Measurements from ENCODE around the gene MTERF4.

MTERF4 gene

GRCh38 chr2:241102239-241102803, at the start of gene MTERF4:
MTERF4 (minus strand) TSS chr2:241102287; CDS start chr2:241102273, 14 bp downstream.
- DNase-seq: peak; percentile 54

- DNase-seq: no peak
Observed at GRCh38 chr2:241150660-241151530, 48.8 kb upstream of the MTERF4 start.

GRCh38 chr2:241149925-241150659, 48.0 kb upstream of the MTERF4 start, which contains the start of gene PPP1R7:
PPP1R7 (plus strand) TSS chr2:241150467; CDS start chr2:241150496, 29 bp downstream.
- peak; percentile 77 for DNase-seq

GRCh38 chr2:241149675-241149924, 47.5 kb upstream of the MTERF4 start:
- DNase-seq: no peak

- DNase-seq: peak; percentile 86
Observed at GRCh38 chr2:241148891-241149674, 47.0 kb upstream of the MTERF4 start, which contains the start of gene PASK. PASK (minus strand) TSS chr2:241149472; CDS start chr2:241143032, 6,440 bp downstream.

- DNase-seq: no peak
Observed at GRCh38 chr2:241148239-241148638, 46.2 kb upstream of the MTERF4 start.

GRCh38 chr2:241147336-241147735, 45.2 kb upstream of the MTERF4 start:
- DNase-seq: no peak

- DNase-seq: no peak
Observed at GRCh38 chr2:241146286-241146685, 44.2 kb upstream of the MTERF4 start.

GRCh38 chr2:241142593-241142992, 40.5 kb upstream of the MTERF4 start:
- DNase-seq: no peak

GRCh38 chr2:241142063-241142462, 40.0 kb upstream of the MTERF4 start:
- no peak for DNase-seq

- no peak for DNase-seq
Observed at GRCh38 chr2:241141214-241141770, 39.2 kb upstream of the MTERF4 start.

- no peak for DNase-seq
Observed at GRCh38 chr2:241140445-241140840, 38.4 kb upstream of the MTERF4 start.

GRCh38 chr2:241139531-241140444, 37.7 kb upstream of the MTERF4 start:
- DNase-seq: no peak

- no peak for DNase-seq
Observed at GRCh38 chr2:241138471-241138870, 36.4 kb upstream of the MTERF4 start.

- DNase-seq: no peak
Observed at GRCh38 chr2:241137276-241138190, 35.4 kb upstream of the MTERF4 start.

- DNase-seq: no peak
Observed at GRCh38 chr2:241136661-241137260, 34.7 kb upstream of the MTERF4 start.

- DNase-seq: no peak
Observed at GRCh38 chr2:241136191-241136590, 34.1 kb upstream of the MTERF4 start.

- DNase-seq: no peak
Observed at GRCh38 chr2:241135737-241136136, 33.6 kb upstream of the MTERF4 start.

- DNase-seq: no peak
Observed at GRCh38 chr2:241134711-241135110, 32.6 kb upstream of the MTERF4 start.

GRCh38 chr2:241133436-241133820, 31.3 kb upstream of the MTERF4 start:
- no peak for DNase-seq

Data from GF-D8 (cell line).